ENCODE measurements around the gene STK26.
"Not testable (repeated sequence)": the region's sequence is repeated elsewhere in the genome, so short reads cannot be mapped to it uniquely, and the experiment has no call there.

Gene STK26

DNA sequence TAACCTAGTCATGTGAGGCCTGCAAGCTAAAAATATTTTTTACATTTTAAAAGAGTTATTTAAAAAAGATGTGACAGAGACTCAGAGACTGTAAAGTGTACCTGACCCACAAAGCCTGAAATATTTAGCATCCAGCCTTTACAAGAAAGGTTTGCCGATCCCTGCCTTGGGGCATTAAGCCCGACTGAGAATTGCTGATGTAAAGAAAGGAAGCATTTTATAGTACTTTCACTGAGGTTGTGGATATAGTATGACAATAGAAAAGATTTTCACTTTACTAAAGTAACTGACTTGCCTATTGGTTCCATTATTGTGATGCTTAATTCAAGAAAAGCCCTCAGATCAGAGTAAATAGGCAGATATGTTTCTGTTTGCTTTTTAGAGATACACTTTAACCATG, 17.0 kb downstream of the STK26 start:
- FAIRE-seq, result no peak

DNA sequence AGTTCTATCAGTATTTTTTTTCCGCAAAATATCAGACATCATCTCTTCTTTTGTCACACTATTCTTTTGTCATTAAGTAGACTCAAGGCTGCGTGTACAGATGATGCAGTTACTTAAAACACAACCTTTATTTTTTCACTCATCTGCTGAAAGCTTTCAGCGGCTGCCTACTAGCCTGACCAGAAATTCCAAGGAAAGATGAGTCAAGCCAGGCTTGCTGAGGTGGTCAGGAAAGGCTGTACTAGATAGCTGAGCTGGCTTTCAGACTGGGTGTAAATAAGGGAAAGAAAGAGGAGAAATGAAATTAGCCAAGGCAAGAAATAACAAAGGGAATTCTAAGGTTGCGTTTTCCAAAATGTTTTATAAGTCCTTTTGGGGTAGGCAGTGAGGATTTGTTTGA, 17.9 kb downstream of the STK26 start:
- no peak for FAIRE-seq

DNA sequence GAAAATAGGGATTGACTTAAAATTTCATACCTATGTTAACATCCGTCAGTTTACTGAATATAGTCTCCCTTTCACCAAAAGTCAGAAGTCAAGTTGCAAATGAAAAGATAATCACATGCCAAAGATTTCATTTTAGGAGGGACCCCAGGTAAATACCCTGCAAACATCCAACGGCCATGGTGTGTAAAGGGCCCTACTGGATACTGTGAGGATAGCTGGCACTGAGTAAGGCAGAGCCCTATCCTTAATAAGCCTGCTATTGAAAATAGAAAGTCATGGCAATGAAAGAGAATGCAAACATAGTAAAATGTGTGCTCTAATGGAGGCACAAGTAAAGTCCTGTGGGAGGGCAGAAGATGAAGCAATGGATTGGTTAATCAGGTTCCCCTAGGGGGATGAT, 20.9 kb downstream of the STK26 start:
- FAIRE-seq, result no peak

DNA sequence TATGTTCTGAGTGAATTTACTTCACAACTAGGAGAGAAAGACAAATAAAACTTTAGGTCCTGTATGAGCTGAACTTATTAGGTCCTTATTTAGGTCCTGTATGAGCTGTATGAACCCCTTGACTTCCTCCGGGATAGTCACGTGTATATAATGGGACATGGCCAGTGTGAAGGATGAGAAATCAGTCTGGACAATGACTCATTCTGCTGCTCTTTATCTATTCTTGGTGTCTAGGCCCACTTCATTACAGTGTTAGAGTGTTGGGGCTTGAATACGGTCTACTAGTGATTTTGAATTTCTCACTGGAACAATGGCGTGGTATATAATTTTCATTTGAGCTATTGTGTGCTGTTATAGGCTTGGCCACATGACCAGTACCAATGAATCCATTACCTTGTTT, 21.9 kb downstream of the STK26 start:
- no peak for FAIRE-seq

DNA sequence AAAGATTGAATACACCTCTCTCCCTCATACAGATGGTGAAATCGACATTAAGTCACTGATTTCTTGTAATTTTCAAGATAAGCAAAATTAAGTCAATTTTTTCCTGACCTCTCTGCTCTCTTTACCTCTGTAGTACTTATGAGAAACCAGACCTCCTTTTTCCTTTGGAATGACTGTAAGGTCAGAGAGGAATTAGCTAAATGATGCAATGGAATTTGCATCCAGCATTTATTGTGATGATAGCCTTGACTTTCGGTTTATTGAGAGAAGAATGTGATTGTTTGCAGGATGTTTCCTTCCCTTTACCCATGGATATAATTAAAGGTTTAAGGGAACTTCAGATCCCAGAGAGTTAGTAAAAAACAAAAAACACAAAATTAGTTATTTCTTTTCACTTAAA, 22.4 kb downstream of the STK26 start:
- no peak for FAIRE-seq

DNA sequence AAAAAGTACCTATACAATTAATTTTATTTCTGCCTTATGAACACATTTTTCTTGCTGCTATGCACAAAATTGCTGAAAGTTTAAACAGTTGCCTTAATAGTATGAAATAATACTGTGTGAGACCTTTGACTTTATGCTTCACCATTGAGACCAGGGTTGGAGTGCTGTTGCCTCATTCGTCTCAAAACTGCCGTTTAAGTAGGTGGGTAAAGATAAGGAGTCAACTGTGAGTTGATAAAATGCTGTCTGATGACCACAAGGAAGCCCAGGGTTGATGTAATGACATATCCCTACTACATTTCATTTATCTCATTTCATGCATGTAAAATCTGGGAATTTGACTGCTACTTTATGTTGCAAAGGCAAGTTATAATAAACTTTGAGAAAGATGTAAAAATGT, 23.4 kb downstream of the STK26 start:
- FAIRE-seq, result no peak

DNA sequence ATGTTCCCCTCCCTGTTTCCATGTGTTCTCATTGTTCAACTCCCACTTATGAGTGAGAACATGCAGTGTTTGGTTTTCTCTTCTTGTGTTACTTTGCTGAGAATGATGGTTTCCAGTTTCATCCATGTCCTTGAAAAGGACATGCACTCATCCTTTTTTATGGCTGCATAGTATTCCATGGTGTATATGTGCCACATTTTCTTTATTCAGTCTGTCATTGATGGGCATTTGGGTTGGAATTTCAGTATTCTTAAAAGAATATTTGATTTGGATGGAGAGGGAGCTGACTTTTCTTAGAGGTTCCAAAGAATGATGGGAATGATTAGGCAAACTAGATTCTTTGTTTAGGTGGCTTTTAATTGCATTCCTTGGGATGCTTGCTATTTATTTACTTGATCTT, 28.7 kb downstream of the STK26 start:
- not testable (repeated sequence) for FAIRE-seq

DNA sequence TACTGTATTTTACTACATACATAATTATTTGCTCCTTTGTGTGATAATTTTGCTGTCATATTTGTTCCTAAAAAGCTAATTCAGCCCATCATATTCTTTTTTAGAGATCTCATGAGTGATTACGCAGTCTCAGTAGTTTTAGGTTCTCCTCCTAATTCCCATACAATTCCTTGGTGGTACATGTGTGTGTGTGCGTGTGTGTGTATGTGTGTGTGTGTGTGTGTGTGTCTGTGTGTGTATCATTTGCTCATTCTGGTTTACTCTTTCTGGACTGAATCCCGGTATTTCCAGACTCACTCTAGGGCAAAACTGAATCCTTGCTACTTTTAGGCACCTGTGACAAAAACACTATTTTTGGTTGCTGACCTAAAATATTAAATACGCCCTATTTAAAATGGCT, 34.9 kb downstream of the STK26 start:
- no peak for FAIRE-seq

DNA sequence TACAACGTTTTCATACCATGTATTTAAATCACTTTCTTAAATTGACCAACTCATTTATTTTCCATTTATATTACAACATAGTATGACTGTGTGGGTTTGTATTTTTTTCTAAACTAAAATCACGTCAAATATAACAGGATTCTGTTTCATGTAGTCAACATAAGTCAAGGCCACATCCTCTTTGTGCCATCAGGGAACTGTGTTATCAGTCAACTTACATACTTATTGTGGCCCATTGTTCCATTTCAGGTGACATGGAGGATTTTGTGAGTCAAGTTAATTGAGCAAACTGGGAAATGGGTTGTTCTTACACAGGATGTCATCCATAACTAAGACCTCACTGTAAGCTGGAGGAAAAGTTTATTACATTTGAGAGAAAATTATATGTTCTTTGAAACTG, 35.9 kb downstream of the STK26 start:
- FAIRE-seq, result no peak

DNA sequence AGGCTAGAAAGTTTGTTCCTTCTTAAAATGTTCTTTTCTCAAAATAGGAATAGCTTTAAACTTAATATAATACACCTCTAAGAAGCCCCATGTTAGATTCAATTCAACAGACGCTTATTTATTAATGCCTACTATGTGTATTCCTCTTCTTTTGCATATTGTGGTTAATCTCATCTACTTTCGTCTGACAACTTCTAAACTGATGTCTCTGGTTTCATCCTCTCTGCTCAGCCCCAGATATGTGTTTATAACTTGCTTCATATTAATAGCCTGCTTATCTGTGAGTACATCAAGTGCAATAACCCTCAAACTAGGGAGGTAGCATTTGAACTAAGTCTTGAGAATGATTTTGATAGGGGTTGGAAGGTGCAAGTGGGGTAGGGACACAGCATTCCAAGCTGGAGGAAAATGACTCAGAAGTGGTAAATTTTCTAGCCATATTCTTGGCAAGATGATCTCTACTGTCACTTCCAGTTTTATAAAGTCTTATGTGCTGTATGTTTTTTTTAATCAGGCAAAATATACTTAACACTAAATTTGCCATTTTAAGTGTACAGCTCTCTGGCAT, 37.0 kb downstream of the STK26 start:
- FAIRE-seq, result no peak

DNA sequence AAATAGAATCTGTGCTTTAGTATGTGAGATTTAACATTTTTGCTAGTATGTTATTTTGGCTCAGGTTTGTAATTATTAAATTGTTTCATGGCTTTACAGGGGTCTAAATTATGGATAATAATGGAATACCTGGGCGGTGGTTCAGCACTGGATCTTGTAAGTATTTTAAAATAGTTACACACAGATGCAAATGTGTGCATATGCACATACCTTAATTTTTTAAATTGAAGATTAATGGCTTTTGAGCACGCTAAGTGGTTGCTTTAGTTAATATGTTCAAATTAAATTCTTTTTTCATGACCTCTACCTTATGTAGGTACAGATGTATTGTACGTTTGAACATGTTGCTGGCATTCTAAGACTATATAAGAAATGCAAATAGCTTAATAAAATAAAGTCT, 40.2 kb downstream of the STK26 start:
- FAIRE-seq, result no peak

DNA sequence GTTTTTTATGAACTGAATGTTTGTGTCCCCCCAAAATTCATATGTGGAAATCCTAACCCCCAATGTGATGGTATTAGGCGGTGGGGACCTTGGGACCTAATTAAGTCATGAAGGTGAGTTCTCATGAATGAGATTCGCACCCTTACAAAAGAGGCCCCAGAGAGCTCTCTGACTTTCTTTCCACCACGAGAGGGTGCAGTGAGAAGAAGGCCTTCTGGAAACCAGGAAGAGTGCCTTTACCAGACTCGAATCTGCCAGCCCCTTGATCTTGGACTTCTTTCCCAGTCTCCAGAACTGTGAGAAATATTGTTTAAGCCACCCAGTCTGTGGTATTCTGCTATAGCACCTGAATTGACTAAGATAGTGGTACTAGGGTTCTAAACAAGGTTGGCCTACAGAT, 40.8 kb downstream of the STK26 start:
- no peak for FAIRE-seq

DNA sequence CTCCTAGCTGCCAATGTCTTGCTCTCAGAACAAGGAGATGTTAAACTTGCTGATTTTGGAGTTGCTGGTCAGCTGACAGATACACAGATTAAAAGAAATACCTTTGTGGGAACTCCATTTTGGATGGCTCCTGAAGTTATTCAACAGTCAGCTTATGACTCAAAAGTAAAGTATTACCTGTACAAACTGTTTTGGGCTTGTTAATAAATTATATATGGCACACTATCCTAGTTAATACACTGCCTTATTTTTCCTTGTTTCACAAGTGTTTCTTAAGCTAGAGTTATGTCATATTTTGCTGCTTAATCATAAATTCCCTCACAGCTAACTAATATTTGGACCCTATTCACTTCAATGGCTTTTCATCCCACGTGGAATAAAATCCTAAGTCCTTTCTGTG, 45.3 kb downstream of the STK26 start:
- no peak for FAIRE-seq

DNA sequence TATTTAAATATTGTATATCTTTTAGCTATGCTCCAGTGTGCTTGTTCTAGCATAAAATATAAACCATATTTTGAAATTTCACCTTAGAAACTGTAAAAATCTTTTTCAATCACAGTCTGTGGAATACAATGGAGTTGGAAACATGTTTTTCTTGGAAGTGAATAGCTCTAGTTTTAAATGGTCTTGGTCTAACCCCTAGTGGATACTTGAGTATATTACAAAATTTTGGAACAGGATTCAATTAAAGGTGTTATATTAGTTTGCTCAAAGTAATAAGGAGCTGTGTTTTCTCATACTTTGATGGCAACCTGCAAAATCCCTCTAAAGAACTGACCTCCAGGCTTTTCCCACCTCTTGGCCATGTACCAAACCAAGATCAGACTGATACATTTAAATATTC, 48.2 kb downstream of the STK26 start:
- FAIRE-seq, result peak; percentile 29

DNA sequence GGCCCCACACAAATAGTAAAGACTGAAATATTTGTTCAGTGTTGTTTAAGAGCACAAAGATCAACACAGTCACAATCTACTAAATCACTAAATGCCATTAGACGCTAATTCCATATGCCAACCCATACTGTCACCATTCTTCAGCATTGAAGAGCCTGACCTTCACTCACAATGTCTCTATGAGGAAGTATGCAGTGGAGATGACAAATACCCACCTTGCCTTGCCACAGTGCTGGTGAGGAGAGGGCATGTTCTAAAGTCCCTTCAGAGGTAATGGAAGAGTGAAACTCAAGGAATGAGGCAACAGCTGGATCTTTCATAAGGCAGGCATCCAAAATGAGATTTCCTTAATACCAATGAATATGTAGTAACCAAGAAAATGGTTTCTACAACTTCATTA, 54.3 kb downstream of the STK26 start:
- FAIRE-seq, result no peak

DNA sequence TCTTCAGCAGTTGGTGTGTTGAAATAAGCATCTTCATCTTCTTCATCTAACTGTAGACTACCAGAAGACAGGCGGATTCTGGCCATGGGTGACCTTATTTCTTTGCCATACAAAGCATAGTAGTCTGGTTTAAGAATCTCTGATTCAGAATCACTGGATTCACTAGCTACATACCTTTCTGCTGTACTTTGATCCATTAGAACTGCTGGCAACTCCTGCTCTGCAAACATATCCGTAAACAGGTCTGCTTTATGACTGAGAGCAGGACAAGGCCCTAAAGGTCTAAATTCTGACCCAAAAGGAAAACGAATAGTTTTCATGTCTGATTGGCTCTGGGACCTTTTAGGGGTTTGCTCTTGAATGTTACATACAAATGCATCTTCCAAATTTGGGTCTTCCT, 54.8 kb downstream of the STK26 start:
- FAIRE-seq, result no peak

DNA sequence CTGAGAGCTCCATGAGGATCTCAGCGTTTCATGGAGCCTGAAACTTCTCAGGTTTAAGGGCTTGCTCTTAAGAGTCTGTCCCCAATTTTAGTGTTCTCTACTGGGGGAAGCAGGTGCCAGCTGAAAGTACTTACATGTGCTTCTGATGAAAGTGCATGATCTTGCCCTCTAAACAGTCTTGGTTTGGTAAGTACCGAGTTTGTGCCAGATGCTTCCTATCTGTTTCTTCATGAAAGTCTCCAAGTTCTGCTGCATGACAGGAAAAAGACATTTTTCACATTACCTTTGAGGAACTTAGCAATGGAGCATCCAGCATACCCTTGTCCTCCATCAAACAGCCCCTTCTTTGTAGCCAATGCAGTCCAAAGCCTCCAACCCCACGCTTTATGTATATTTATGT, 62.7 kb downstream of the STK26 start:
- FAIRE-seq, result no peak

DNA sequence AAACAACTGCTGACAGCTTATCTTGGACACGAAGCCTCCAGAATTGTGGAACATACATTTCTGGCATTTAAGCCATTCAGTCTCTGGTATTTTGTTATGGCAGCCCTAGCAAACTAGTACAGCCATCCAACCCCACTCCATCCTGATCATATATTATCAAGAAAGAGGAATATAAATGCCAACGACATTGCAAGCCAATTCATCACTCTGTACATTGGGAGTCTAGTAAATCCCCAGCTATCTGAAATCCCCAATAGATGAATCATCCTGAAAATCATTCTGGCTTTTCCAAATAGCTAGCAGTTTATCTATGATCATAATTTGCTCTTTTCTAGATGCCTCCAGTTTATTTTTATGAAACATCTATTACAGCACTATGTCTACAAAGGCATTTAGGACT, 63.6 kb downstream of the STK26 start:
- FAIRE-seq, result no peak

DNA sequence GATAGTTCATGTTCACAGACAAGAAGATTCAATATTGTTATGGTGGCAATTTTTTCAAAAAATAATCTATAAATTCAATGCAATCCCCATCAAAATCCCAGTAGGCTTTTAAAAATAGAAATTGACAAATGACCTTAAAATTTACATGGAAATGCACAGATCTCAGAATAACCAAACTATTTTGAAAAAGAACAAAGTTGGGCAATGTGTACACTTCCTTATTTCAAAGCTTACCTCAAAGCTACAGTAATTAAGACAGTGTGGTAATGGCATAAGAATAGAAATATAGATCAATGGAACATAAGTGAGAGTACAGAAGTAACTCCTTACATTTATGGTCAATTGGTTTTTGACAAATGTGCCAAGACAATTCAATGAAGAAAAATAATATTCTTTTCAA, 65.8 kb downstream of the STK26 start:
- no peak for FAIRE-seq

DNA sequence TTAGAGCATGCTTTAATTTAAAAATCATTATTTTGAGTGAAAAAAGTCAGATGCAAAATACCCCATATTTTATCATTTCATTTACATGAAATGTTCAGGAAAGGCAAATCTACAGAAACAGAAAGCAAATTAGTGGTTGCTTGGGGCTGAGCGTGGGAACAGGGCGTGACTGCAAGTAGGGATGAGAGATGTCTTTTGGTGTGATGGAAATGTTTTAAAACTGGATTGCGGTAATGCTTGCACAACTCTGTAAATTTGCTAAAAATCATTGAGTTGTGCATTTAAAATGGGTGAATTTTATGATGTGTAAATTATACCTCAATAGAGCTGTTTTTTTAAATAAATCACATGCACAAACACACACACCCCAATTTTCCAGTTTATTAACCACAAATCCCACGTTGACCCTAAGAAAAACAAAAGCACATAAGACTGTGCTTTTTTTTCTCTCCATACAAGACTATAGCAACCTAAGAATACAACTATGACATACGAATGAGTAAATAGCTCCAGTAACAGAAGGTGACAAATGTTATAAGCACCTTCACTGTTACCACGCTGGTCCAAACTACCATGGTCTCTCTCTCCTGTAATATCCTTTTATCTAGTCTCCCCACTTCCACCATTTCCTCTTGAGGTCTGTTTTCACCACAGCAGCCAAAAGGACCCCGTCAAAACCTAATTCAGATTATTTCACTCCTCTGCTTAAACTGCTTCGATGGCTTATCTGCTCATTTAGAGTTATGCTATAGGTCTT, 67.5 kb downstream of the STK26 start:
- FAIRE-seq, result no peak

DNA sequence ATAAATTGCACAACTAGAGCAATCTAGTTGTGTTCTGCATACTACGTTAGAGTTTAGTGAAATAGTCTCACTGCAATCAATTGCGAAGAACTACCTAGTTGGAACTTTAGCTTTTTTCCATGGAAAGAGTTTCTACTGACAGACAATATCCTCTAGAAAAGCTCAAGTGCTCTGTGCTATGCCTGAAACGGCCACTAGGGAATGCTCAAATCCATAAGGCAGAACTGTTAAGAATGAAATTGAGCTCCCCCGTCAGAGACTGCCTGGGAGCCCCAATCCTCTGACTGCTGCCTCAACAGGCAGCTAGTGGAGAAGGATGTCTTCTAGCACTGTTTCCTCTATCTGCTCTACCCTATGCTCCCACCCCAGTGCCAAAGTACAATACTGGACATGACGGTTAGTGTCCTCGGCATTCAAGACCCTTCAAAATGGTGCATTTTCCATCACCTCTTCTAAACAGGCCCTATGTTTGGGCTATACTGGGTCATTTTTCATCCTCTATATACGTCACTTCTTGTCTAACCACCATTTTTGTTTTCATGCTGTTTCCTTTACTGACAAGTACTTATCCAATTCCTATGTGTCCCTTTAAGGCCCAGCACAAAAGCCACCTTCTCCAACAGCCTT, 69.5 kb downstream of the STK26 start:
- FAIRE-seq, result no peak

DNA sequence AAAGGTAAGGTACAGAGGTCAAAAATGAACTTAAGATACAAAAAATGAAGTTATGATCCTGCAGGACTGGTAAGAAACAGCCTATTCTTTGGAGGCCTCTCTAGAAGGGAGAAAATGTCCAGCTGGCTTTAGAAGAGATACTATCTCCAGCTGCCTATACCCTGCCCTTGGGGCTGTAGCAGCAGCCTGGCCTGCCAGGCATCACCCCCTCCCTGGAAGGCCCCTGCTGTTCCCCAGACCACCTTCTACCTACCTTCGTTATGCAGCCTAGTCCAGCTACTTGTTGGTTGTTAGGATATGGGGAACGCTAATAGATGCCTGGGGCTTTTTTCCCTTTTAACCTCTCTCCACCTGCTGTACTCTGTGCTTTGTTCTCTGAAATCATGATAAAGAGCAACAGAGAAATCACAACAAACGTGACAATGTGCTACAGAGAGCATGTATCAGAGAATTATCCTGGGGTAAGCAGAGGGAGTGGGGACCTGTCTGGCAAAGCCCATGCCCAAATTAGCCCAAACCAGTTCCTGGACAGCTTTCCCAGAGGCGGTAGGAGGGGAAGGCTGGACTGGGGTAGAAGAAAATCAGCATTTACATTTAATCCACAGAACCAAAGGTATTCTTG, 70.2 kb downstream of the STK26 start:
- FAIRE-seq, result no peak

DNA sequence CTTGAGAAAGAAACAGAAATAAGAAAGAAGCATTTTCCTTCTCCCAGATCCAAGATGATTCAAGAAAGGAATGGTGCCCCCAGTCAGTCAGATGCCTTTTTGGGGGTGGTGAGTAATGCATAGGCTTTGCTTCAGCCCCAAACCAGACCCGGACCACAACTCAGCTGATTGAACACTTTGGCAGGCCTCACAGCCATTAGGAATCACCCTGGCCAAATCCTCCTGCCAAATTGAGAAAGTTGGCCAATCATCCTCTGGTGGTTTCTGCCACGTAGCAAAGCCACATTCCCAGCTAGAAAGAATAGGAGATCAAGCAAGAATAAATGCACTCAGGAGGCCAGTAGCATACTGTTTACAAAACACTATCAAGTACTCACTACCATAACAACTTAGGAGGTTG, 71.1 kb downstream of the STK26 start:
- no peak for FAIRE-seq

DNA sequence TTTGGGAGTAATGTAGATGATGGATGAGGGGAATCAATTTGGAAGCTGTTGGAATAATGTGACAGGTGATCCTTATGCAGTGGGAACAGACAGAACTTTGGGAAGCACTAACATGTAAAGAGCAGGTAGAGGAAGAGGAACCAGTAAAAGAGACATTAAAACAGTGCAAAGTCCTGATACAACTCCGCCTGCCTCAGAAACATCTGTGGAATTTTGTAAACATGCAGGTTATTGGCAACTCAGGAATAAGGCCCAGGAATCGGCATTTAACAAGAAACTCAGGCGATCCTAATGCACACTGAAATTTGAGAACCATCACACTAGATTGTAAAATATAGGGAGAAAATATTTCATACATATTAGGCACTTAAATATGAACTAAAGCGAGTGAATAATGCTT, 75.6 kb downstream of the STK26 start:
- FAIRE-seq, result not testable (repeated sequence)

Measured in endometrium (tissue), 2 donors.